HG02588 (cell line): ENCODE data around the gene TAF11L14.
"Not testable (repeated sequence)": the region's sequence is repeated elsewhere in the genome, so short reads cannot be mapped to it uniquely, and the experiment has no call there.

Experiments
- ATAC-seq: cut with Tn5 transposase; IDR thresholded peaks from one replicate; pipeline ENCODE4 v1.9.1; 2021; ENCODE audit warnings: mild to moderate bottlenecking, moderate library complexity; ENCODE audit not compliant: unreplicated experiment

The TAF11L14 gene

GRCh38 chr5:17634160-17634559 is at the start of gene TAF11L14:
TAF11L14 (plus strand) TSS chr5:17634460.
- ATAC-seq, result no peak

GRCh38 chr5:17585658-17586057 is 48.6 kb upstream of the TAF11L14 start, which contains the start of gene TAF11L7:
TAF11L7 (minus strand) TSS chr5:17585758.
- ATAC-seq, result not testable (repeated sequence)

GRCh38 chr5:17590860-17591259 is 43.4 kb upstream of the TAF11L14 start, which contains the start of gene TAF11L8:
TAF11L8 (minus strand) TSS chr5:17590960.
- ATAC-seq, result not testable (repeated sequence)

GRCh38 chr5:17594255-17594654 is 40.0 kb upstream of the TAF11L14 start, which contains the start of gene TAF11L9:
TAF11L9 (minus strand) TSS chr5:17594394.
- ATAC-seq, result not testable (repeated sequence)

- not testable (repeated sequence) for ATAC-seq
Measured at GRCh38 chr5:17597728-17598127, 36.5 kb upstream of the TAF11L14 start, which contains the start of gene TAF11L10. TAF11L10 (minus strand) TSS chr5:17597828.

GRCh38 chr5:17603880-17604279 is 30.4 kb upstream of the TAF11L14 start, which contains the start of gene TAF11L11:
TAF11L11 (plus strand) TSS chr5:17604183.
- ATAC-seq, result not testable (repeated sequence)

GRCh38 chr5:17604951-17605350 is 29.3 kb upstream of the TAF11L14 start:
- no peak for ATAC-seq

GRCh38 chr5:17607461-17607860 is 26.8 kb upstream of the TAF11L14 start:
- ATAC-seq, result not testable (repeated sequence)

- not testable (repeated sequence) for ATAC-seq
Measured at GRCh38 chr5:17610092-17610491, 24.2 kb upstream of the TAF11L14 start, which contains the start of gene TAF11L12. TAF11L12 (plus strand) TSS chr5:17610392.

- no peak for ATAC-seq
Measured at GRCh38 chr5:17614872-17615605, 19.2 kb upstream of the TAF11L14 start.

GRCh38 chr5:17619354-17619753 is 14.9 kb upstream of the TAF11L14 start:
- ATAC-seq, result no peak

GRCh38 chr5:17620627-17621026 is 13.6 kb upstream of the TAF11L14 start:
- ATAC-seq, result no peak

- ATAC-seq, result no peak
Measured at GRCh38 chr5:17625686-17626085, 8.6 kb upstream of the TAF11L14 start.

- not testable (repeated sequence) for ATAC-seq
Measured at GRCh38 chr5:17631788-17632187, 2.5 kb upstream of the TAF11L14 start, which contains the start of gene TAF11L13. TAF11L13 (plus strand) TSS chr5:17632088.

- ATAC-seq, result not testable (repeated sequence)
Measured at GRCh38 chr5:17649232-17649631, 15.0 kb downstream of the TAF11L14 start.

GRCh38 chr5:17655201-17655759 is 21.0 kb downstream of the TAF11L14 start:
- ATAC-seq, result not testable (repeated sequence)

- no peak for ATAC-seq
Measured at GRCh38 chr5:17655921-17656320, 21.7 kb downstream of the TAF11L14 start.

- no peak for ATAC-seq
Measured at GRCh38 chr5:17663182-17663581, 28.9 kb downstream of the TAF11L14 start.

- no peak for ATAC-seq
Measured at GRCh38 chr5:17665836-17666235, 31.6 kb downstream of the TAF11L14 start.

- no peak for ATAC-seq
Measured at GRCh38 chr5:17666726-17667235, 32.5 kb downstream of the TAF11L14 start.

- no peak for ATAC-seq
Measured at GRCh38 chr5:17670353-17670752, 36.1 kb downstream of the TAF11L14 start.
